Activated CD8-positive, alpha-beta T cell treated with anti-CD3 and anti-CD28 coated beads, Interleukin-2, amount 10 ng/mL, durations not matched to agents 7 days and 5 days (primary cell): ENCODE measurements around the gene FGFBP1. TPM values are rescaled to one million over a fixed set of nuclear protein-coding genes. Genes with fewer than 3 reads are reported as not detected.

Source experiments
- ATAC-seq: fragments of 150-1000 bp; cut with Tn5 transposase; one replicate; pipeline ENCODE4 v1.10.0; 2021; ENCODE audit warnings: moderate library complexity
- CTCF ChIA-PET: fragments of 350-600 bp; sonication (Branson Sonifier 250); formaldehyde crosslinking; loops from one replicate; lab custom pipeline; 2021; ENCODE audit warnings: antibody characterized with exemption; lab: Charles Lee
- POLR2A ChIA-PET: fragments of 350-600 bp; sonication (Branson Sonifier 250); formaldehyde crosslinking; loops from one replicate; lab custom pipeline; 2021; ENCODE audit warnings: antibody characterized with exemption; lab: Charles Lee
- DNase-seq: peaks from one replicate; pipeline ENCODE4 v3.0.0-alpha.2; 2020
- H3K27ac Mint-ChIP-seq: one replicate; pipeline ENCODE4 v1.8.0; 2021; ENCODE audit warnings: mild to moderate bottlenecking, mixed read lengths
- H3K27me3 Mint-ChIP-seq: one replicate; pipeline ENCODE4 v1.8.0; 2021; ENCODE audit warnings: low read depth, mixed read lengths
- H3K36me3 Mint-ChIP-seq: one replicate; pipeline ENCODE4 v1.8.0; 2021; ENCODE audit warnings: low read depth, mixed read lengths
- H3K4me1 Mint-ChIP-seq: one replicate; pipeline ENCODE4 v1.8.0; 2021; ENCODE audit warnings: low read depth, mixed read lengths
- H3K4me3 Mint-ChIP-seq: one replicate; pipeline ENCODE4 v1.8.0; 2021; ENCODE audit warnings: mild to moderate bottlenecking, mixed read lengths
- H3K9me3 Mint-ChIP-seq: one replicate; pipeline ENCODE4 v1.8.0; 2022; ENCODE audit warnings: mixed read lengths; ENCODE audit not compliant: insufficient read depth
- total RNA-seq, 2 experiments: library from RNA; stranded (reverse); gene quantifications; one replicate each; pipeline ENCODE4 v1.2.3, GENCODE V29; 2021

The FGFBP1 gene
- total RNA-seq, 2 experiments from 2014 or later: not detected

GRCh38 chr4:15910155-15910940 is 28.2 kb downstream of the FGFBP1 start:
- H3K27me3 Mint-ChIP-seq: peaks cover 9% of the 10 kb centered on the region
- no peak for DNase-seq
- peaks cover 11% of the 10 kb centered on the region for H3K4me1 Mint-ChIP-seq
- ChIA-PET CTCF (interaction anchor here (0.8 to 0.9 kb wide), 2 partner anchors 28 to 45 kb away, joined by 3 read pairs; no protein-coding TSS in a partner anchor), POLR2A (no interaction called here)
- no peak for ATAC-seq
- no peak overlapping the region for H3K27ac Mint-ChIP-seq
- no peak overlapping the region for H3K4me3 Mint-ChIP-seq
- no peaks in the 10 kb centered on the region for H3K36me3 Mint-ChIP-seq
- H3K9me3 Mint-ChIP-seq: peaks cover 4% of the 10 kb centered on the region

DNA sequence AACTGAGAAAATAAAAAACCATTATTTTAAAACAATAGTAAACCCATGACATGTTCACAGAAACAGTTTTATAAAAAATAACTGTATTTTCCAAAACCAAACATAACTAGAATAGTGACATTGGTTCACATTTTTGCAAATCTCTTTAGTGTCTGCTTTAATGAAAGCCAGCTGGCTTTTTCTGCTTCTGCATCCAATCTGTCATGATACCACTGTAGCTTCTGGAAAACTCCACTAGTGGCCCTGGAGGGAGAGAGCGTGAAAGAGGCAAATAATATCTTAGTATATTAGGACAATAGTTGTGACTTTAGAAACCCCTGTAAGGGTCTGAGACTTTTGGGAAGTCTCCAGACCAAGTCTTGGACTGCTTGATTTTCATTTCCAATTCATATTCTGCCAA is 31.1 kb downstream of the FGFBP1 start:
- Mint-ChIP-seq H3K27me3 (peaks cover 18% of the 10 kb centered on the region), H3K4me3 (no peak overlapping the region), H3K27ac (no peak overlapping the region), H3K9me3 (peaks cover 10% of the 10 kb centered on the region), H3K36me3 (no peaks in the 10 kb centered on the region), H3K4me1 (peaks cover 8% of the 10 kb centered on the region)
- POLR2A ChIA-PET: no interaction called here
- ATAC-seq (no peak), DNase-seq (no peak)
- CTCF ChIA-PET: interaction anchor here (1.8 to 2.9 kb wide), 2 partner anchors 24 to 49 kb away, joined by 5 to 11 read pairs; no protein-coding TSS in a partner anchor

DNA sequence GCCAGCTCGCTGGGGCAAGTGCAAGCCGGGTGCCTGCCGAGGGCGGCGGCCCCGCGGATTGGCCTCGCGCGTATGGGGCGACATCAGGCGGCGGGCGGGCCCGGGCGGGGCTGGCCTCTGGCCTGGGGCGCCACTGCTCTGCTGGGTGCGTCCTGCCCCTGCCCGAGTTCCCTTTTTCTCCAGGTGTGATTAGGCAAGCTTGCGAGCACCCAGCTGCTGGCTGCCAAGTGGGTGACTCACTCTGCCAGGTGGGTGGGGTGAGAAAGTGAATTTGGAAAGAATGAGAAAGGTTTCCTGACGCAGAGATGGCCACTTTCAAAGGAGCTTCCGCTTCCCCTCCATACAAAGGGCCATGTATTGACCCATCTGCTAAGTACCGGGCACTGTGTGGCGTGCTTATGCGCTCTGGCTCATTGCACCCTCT is 32.5 kb downstream of the FGFBP1 start:
- DNase-seq: no peak
- H3K27ac Mint-ChIP-seq: no peak overlapping the region
- peaks cover 10% of the 10 kb centered on the region for H3K9me3 Mint-ChIP-seq
- CTCF ChIA-PET: interaction anchor here (2.9 kb wide), 1 partner anchor 23 kb away, joined by 11 read pairs; no protein-coding TSS in a partner anchor
- H3K4me3 Mint-ChIP-seq: no peak overlapping the region
- peaks cover 9% of the 10 kb centered on the region for H3K4me1 Mint-ChIP-seq
- POLR2A ChIA-PET: no interaction called here
- peaks cover 16% of the 10 kb centered on the region for H3K27me3 Mint-ChIP-seq
- no peak for ATAC-seq
- no peaks in the 10 kb centered on the region for H3K36me3 Mint-ChIP-seq

DNA sequence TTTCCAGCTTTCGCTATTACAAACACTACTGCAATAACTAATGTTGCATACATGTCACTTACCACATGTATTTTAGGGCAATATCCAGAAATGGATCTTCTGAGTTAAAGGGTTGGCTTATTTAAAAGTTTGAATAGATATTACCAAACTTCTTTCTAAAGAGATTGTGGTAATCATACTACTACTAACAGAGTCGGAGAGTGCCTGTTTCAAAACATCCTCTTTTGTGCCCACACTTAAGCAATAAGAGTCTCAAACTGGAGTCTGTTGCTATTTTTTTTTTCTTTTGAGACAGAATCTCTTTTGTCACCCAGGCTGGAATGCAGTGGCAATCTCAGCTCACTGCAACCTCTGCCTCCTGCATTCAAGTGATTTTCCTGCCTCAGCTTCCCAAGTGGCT is 35.8 kb downstream of the FGFBP1 start:
- POLR2A ChIA-PET: no interaction called here
- CTCF ChIA-PET: interaction anchor here (3.4 kb wide), 1 partner anchor 20 kb away, joined by 21 read pairs; no protein-coding TSS in a partner anchor
- Mint-ChIP-seq H3K9me3 (peaks cover 6% of the 10 kb centered on the region), H3K27me3 (peaks cover 26% of the 10 kb centered on the region), H3K4me3 (no peak overlapping the region), H3K36me3 (no peaks in the 10 kb centered on the region), H3K4me1 (peaks cover 9% of the 10 kb centered on the region), H3K27ac (no peak overlapping the region)
- no peak for DNase-seq
- no peak for ATAC-seq

DNA sequence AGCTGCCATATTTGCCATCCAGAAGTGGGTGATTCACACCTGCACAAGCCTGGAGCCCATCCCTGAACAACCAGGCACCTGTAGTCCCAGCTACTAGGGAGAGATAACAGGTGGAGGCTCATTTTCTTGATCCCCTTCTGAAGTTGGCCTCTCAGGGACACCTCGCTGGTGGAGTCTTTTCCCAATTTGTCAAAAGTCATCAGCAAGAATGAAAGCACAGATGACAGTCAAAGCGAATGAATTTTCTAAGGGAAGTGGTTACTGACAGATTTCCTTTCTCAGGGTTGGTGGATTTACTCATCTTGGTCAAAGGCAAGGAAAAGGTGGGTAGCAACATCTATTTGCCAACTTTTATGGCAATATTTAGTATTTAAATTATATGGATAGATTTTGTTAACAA is 36.5 kb downstream of the FGFBP1 start:
- Mint-ChIP-seq H3K36me3 (no peaks in the 10 kb centered on the region), H3K27me3 (peaks cover 31% of the 10 kb centered on the region), H3K9me3 (peaks cover 6% of the 10 kb centered on the region), H3K4me1 (peaks cover 9% of the 10 kb centered on the region), H3K4me3 (no peak overlapping the region), H3K27ac (no peak overlapping the region)
- ChIA-PET CTCF (interaction anchor here (3.4 kb wide), 1 partner anchor 19 kb away, joined by 21 read pairs; no protein-coding TSS in a partner anchor), POLR2A (no interaction called here)
- DNase-seq: no peak
- ATAC-seq: no peak

DNA sequence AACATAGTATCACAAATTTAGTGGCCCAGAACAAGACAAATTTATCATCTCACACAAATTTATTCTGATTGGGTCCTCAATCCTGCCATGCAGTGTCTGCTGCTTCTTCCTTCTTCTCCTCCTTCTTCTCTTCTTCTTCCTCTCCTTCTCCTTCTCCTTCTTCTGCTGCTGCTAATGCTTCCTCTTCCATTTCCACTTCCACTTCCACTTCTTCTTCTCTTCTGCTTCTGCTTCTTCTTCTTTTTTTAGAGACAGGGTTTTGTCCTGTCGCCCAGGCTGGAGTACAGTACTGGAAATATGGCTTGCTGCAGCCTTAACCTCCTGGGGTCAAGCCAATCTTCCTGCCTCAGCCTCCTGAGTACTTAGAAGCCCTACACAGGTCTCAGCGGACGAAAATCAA is 37.5 kb downstream of the FGFBP1 start:
- Mint-ChIP-seq H3K36me3 (no peaks in the 10 kb centered on the region), H3K27me3 (peaks cover 35% of the 10 kb centered on the region)
- CTCF ChIA-PET: interaction anchor here (1.2 kb wide), 1 partner anchor 18 kb away, joined by 4 read pairs; no protein-coding TSS in a partner anchor

DNA sequence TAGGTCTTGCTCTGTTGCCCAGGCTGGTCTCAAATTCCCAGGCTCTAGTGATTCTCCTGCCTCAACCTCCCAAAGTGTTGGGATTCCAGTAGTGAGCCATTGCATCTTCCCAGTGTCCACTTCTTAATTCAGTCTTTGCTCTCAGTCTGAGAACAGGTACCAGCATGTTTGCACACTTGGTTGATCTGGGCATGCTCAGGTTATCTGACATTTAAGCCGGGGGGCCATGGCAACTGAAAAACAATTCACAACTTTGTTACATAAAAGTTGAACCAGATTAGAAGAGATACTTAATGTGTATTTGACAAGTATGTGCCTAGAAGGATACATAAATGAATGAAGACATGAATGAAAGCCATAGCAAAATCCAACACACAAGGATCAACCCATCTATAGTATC is 39.0 kb downstream of the FGFBP1 start:
- no peak for DNase-seq
- ChIA-PET CTCF (interaction anchor here (1.2 kb wide), 1 partner anchor 17 kb away, joined by 4 read pairs; no protein-coding TSS in a partner anchor), POLR2A (no interaction called here)
- Mint-ChIP-seq H3K27me3 (peaks cover 40% of the 10 kb centered on the region), H3K9me3 (no peaks in the 10 kb centered on the region), H3K36me3 (no peaks in the 10 kb centered on the region), H3K4me1 (peaks cover 9% of the 10 kb centered on the region), H3K27ac (no peak overlapping the region), H3K4me3 (no peak overlapping the region)
- ATAC-seq: no peak

More for the DNA sequence above, 37.5 kb downstream of the FGFBP1 start:
- H3K9me3 Mint-ChIP-seq: peaks cover 6% of the 10 kb centered on the region
- ATAC-seq (no peak), DNase-seq (no peak)
- H3K27ac Mint-ChIP-seq: no peak overlapping the region
- POLR2A ChIA-PET: no interaction called here
- peaks cover 9% of the 10 kb centered on the region for H3K4me1 Mint-ChIP-seq
- H3K4me3 Mint-ChIP-seq: no peak overlapping the region

DNA sequence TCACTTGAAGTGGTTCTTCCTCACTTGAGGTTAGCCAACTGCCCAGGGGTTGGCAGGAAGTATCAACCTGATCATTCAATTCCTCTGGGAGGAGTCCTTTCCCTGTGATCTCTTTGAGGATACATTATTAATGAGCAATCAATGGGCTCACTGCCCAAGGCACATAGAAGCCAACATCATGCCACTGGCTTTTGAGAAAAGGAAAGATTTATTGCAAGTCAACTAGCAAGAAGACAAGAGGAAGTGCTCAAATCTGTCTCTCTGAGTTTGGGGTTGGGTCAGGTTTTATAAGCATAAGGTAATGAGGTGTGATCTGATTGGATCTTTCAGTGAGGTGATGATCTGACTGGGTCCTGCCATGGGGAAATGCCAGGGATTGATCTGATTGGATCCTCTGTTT is 39.6 kb downstream of the FGFBP1 start:
- no peak overlapping the region for H3K27ac Mint-ChIP-seq
- no peaks in the 10 kb centered on the region for H3K9me3 Mint-ChIP-seq
- DNase-seq: no peak
- no peak for ATAC-seq
- peaks cover 40% of the 10 kb centered on the region for H3K27me3 Mint-ChIP-seq
- peaks cover 9% of the 10 kb centered on the region for H3K4me1 Mint-ChIP-seq
- ChIA-PET POLR2A (no interaction called here), CTCF (no interaction called here)
- no peaks in the 10 kb centered on the region for H3K36me3 Mint-ChIP-seq
- no peak overlapping the region for H3K4me3 Mint-ChIP-seq

- peaks cover 36% of the 10 kb centered on the region for H3K27me3 Mint-ChIP-seq
- no peak overlapping the region for H3K27ac Mint-ChIP-seq
- POLR2A ChIA-PET: no interaction called here
- H3K36me3 Mint-ChIP-seq: no peaks in the 10 kb centered on the region
- ATAC-seq (no peak), DNase-seq (no peak)
- no peak overlapping the region for H3K4me3 Mint-ChIP-seq
- CTCF ChIA-PET: no interaction called here
- no peaks in the 10 kb centered on the region for H3K9me3 Mint-ChIP-seq
- H3K4me1 Mint-ChIP-seq: peaks cover 2% of the 10 kb centered on the region
These were observed 41.0 kb downstream of the FGFBP1 start for GRCh38 chr4:15897577-15897976.

GRCh38 chr4:15894921-15895916 is 43.3 kb downstream of the FGFBP1 start:
- no peak for ATAC-seq
- ChIA-PET POLR2A (no interaction called here), CTCF (interaction anchor here (1.7 kb wide), 1 partner anchor 12 kb away, joined by 8 read pairs; no protein-coding TSS in a partner anchor)
- no peaks in the 10 kb centered on the region for H3K36me3 Mint-ChIP-seq
- H3K27ac Mint-ChIP-seq: no peak overlapping the region
- DNase-seq: no peak
- no peak overlapping the region for H3K4me3 Mint-ChIP-seq
- H3K27me3 Mint-ChIP-seq: peaks cover 41% of the 10 kb centered on the region
- no peaks in the 10 kb centered on the region for H3K9me3 Mint-ChIP-seq
- no peaks in the 10 kb centered on the region for H3K4me1 Mint-ChIP-seq

GRCh38 chr4:15894393-15894792 is 44.1 kb downstream of the FGFBP1 start:
- Mint-ChIP-seq H3K4me1 (no peaks in the 10 kb centered on the region), H3K27me3 (peaks cover 34% of the 10 kb centered on the region), H3K36me3 (no peaks in the 10 kb centered on the region), H3K27ac (no peak overlapping the region), H3K9me3 (no peaks in the 10 kb centered on the region), H3K4me3 (no peak overlapping the region)
- POLR2A ChIA-PET: no interaction called here
- no peak for ATAC-seq
- CTCF ChIA-PET: interaction anchor here (2.9 kb wide), 1 partner anchor 12 kb away, joined by 14 read pairs; no protein-coding TSS in a partner anchor
- no peak for DNase-seq
